WTC11 (cell line): ENCODE measurements around the gene SPAG9.

Experiments
- CREB1 ChIP-seq: sonication (generic); formaldehyde crosslinking; IDR thresholded peaks from 2 replicates; pipeline ENCODE4 v1.8.0; 2023; ENCODE audit warnings: mild to moderate bottlenecking, missing genetic modification reagents
- JUN ChIP-seq: sonication (generic); formaldehyde crosslinking; IDR thresholded peaks from 2 replicates; pipeline ENCODE4 v1.8.0; 2023; ENCODE audit warnings: mild to moderate bottlenecking, missing genetic modification reagents
- NFE2L1 ChIP-seq: sonication (generic); formaldehyde crosslinking; IDR thresholded peaks from 2 replicates; pipeline ENCODE4 v1.8.1; 2023; ENCODE audit warnings: missing genetic modification reagents
- NR1H2 ChIP-seq: sonication (generic); formaldehyde crosslinking; IDR thresholded peaks from 2 replicates; pipeline ENCODE4 v1.9.0; 2021; ENCODE audit warnings: mild to moderate bottlenecking, moderate library complexity, missing genetic modification reagents
- SP1 ChIP-seq: sonication (generic); formaldehyde crosslinking; conservative IDR thresholded peaks from 2 replicates; pipeline ENCODE4 v1.8.1; 2022; ENCODE audit warnings: missing genetic modification reagents
- ZBTB21 ChIP-seq: sonication (generic); formaldehyde crosslinking; IDR thresholded peaks from 2 replicates; pipeline ENCODE4 v1.8.1; 2023; ENCODE audit warnings: mild to moderate bottlenecking, missing genetic modification reagents, borderline replicate concordance
- ZNF121 ChIP-seq: sonication (generic); formaldehyde crosslinking; IDR thresholded peaks from 2 replicates; pipeline ENCODE4 v1.8.0; 2023; ENCODE audit warnings: missing genetic modification reagents
- ZNF232 ChIP-seq: sonication (generic); formaldehyde crosslinking; IDR thresholded peaks from 2 replicates; pipeline ENCODE4 v1.8.0; 2022; ENCODE audit warnings: mild to moderate bottlenecking, missing genetic modification reagents
- TF ChIP-seq, protein P1 (sequence below): fragments of 200-600 bp; IDR thresholded peaks from 2 replicates; pipeline ENCODE4 v1.8.0; 2022; ENCODE audit warnings: antibody characterized with exemption
- TF ChIP-seq, protein P2 (sequence below): sonication (generic); formaldehyde crosslinking; IDR thresholded peaks from 2 replicates; pipeline ENCODE4 v1.8.1; 2022; ENCODE audit warnings: missing genetic modification reagents, borderline replicate concordance
- TF ChIP-seq, protein P3 (sequence below): sonication (generic); formaldehyde crosslinking; IDR thresholded peaks from 2 replicates; pipeline ENCODE4 v1.8.1; 2023; ENCODE audit warnings: mild to moderate bottlenecking, missing genetic modification reagents, moderate library complexity
- TF ChIP-seq, protein P4 (sequence below): sonication (generic); formaldehyde crosslinking; IDR thresholded peaks from 2 replicates; pipeline ENCODE4 v1.8.0; 2022; ENCODE audit warnings: mild to moderate bottlenecking, missing genetic modification reagents
- TF ChIP-seq, protein P5 (sequence below): sonication (generic); formaldehyde crosslinking; conservative IDR thresholded peaks from 2 replicates; pipeline ENCODE4 v1.8.1; 2022; ENCODE audit warnings: mild to moderate bottlenecking, missing genetic modification reagents

DNA sequence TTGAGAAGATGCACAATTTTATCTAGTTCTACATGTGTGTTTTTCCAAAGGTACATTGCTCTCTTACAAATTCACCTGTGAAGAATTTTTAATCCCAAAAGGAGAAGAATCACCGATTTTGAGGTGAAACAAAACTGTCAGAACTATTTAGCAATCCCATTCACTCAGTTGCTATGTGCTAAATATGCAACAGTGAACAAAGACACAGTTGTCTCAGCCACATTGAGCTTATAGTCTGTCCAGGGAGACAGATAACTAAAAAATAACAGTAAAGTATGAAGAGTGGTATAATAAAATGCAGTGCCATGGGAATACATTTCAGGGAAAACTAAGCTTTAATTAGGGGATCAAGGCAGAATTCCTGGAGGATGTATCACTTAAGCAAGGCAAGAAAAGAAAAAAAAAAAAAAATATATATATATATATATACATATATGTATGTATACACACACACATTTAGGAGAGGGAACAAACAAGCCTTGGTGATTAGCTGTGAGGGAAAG is 110.4 kb downstream of the SPAG9 start:
- TF ChIP-seq, protein P1, sequence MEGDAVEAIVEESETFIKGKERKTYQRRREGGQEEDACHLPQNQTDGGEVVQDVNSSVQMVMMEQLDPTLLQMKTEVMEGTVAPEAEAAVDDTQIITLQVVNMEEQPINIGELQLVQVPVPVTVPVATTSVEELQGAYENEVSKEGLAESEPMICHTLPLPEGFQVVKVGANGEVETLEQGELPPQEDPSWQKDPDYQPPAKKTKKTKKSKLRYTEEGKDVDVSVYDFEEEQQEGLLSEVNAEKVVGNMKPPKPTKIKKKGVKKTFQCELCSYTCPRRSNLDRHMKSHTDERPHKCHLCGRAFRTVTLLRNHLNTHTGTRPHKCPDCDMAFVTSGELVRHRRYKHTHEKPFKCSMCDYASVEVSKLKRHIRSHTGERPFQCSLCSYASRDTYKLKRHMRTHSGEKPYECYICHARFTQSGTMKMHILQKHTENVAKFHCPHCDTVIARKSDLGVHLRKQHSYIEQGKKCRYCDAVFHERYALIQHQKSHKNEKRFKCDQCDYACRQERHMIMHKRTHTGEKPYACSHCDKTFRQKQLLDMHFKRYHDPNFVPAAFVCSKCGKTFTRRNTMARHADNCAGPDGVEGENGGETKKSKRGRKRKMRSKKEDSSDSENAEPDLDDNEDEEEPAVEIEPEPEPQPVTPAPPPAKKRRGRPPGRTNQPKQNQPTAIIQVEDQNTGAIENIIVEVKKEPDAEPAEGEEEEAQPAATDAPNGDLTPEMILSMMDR: no peak
- no peak for TF ChIP-seq SP1 (CRISPR knock-in tag)
- TF ChIP-seq, protein P2, sequence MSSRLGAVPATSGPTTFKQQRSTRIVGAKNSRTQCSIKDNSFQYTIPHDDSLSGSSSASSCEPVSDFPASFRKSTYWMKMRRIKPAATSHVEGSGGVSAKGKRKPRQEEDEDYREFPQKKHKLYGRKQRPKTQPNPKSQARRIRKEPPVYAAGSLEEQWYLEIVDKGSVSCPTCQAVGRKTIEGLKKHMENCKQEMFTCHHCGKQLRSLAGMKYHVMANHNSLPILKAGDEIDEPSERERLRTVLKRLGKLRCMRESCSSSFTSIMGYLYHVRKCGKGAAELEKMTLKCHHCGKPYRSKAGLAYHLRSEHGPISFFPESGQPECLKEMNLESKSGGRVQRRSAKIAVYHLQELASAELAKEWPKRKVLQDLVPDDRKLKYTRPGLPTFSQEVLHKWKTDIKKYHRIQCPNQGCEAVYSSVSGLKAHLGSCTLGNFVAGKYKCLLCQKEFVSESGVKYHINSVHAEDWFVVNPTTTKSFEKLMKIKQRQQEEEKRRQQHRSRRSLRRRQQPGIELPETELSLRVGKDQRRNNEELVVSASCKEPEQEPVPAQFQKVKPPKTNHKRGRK (CRISPR knock-in tag): no peak
- TF ChIP-seq, protein P3, sequence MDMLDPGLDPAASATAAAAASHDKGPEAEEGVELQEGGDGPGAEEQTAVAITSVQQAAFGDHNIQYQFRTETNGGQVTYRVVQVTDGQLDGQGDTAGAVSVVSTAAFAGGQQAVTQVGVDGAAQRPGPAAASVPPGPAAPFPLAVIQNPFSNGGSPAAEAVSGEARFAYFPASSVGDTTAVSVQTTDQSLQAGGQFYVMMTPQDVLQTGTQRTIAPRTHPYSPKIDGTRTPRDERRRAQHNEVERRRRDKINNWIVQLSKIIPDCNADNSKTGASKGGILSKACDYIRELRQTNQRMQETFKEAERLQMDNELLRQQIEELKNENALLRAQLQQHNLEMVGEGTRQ: no peak
- TF ChIP-seq, protein P4, sequence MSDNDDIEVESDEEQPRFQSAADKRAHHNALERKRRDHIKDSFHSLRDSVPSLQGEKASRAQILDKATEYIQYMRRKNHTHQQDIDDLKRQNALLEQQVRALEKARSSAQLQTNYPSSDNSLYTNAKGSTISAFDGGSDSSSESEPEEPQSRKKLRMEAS (CRISPR knock-in tag): no peak
- no peak for TF ChIP-seq NFE2L1 (CRISPR knock-in tag)
- TF ChIP-seq ZBTB21 (CRISPR knock-in tag): no peak
- TF ChIP-seq NR1H2 (CRISPR knock-in tag): no peak
- TF ChIP-seq CREB1 (CRISPR knock-in tag): no peak
- no peak for TF ChIP-seq JUN (CRISPR knock-in tag)
- TF ChIP-seq, protein P5, sequence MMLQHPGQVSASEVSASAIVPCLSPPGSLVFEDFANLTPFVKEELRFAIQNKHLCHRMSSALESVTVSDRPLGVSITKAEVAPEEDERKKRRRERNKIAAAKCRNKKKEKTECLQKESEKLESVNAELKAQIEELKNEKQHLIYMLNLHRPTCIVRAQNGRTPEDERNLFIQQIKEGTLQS (CRISPR knock-in tag): no peak
- TF ChIP-seq ZNF232 (CRISPR knock-in tag): no peak
- no peak for TF ChIP-seq ZNF121 (CRISPR knock-in tag)
